ENCODE measurements around the gene FREM1. TPM values are rescaled to one million over a fixed set of nuclear protein-coding genes. Genes with fewer than 3 reads are reported as not detected.

FREM1 gene
- total and polyA plus RNA-seq, 2 experiments from 2014 or later = 0.78 to 3.1 TPM

DNA sequence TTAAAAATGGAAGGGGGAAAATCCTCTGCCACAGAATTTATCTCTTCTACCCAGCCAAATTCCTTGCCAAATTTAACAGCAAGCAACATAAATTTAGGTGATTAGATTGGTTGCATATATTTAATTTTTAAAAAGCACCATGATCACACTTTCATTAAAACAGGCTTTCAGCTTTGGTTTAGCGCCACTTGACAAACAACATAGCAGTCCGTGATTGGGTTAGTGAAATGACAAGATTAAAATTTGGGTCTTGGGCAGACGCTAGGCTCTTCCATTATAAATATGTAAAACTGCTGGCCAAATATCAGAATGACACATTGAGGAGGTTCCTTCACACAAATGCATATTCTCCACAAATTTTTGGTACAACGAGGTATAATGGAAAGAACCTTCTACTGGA lies 129.5 kb downstream of the FREM1 start:
- Histone ChIP-seq H3K9me2 (ENCODE audit: insufficient read depth) (peaks cover 11% of the 10 kb centered on the region; the same call in 1 of the 2 replicates), H3K4me3 (no peak overlapping the region), H4K20me1 (replicated peaks; ENCODE audit: insufficient read depth) (no peaks in the 10 kb centered on the region), H3K27me3 (ENCODE audit: insufficient read depth) (no peaks in the 10 kb centered on the region), H2AFZ (no peak overlapping the region), H3K79me2 (replicated peaks; ENCODE audit: insufficient read depth) (no peaks in the 10 kb centered on the region), H3K4me1 (ENCODE audit: insufficient read depth) (no peaks in the 10 kb centered on the region), H3K27ac (ENCODE audit: low read depth) (no peak overlapping the region), H3K4me2 (no peak overlapping the region), H3K36me3 (ENCODE audit: insufficient read depth) (no peaks in the 10 kb centered on the region), H3F3A (replicated peaks; ENCODE audit: low read depth) (no peaks in the 10 kb centered on the region)
- TF ChIP-seq EZH2 (IDR thresholded peaks at IDR 0.05; ENCODE audit: low read depth, unreplicated experiment) = no peak
- TF ChIP-seq ZNF331 (CRISPR knock-in tag; IDR thresholded peaks at IDR 0.05; ENCODE audit: low read depth) = no peak
- TF ChIP-seq JUNB (IDR thresholded peaks at IDR 0.05; ENCODE audit: unreplicated experiment) = no peak
- TF ChIP-seq, protein P1, sequence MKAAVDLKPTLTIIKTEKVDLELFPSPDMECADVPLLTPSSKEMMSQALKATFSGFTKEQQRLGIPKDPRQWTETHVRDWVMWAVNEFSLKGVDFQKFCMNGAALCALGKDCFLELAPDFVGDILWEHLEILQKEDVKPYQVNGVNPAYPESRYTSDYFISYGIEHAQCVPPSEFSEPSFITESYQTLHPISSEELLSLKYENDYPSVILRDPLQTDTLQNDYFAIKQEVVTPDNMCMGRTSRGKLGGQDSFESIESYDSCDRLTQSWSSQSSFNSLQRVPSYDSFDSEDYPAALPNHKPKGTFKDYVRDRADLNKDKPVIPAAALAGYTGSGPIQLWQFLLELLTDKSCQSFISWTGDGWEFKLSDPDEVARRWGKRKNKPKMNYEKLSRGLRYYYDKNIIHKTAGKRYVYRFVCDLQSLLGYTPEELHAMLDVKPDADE (IDR thresholded peaks at IDR 0.05) = no peak
- no peak for TF ChIP-seq POLR2AphosphoS5 (IDR thresholded peaks at IDR 0.05; ENCODE audit: low read depth)
- TF ChIP-seq ZNF114 (CRISPR knock-in tag; IDR thresholded peaks at IDR 0.05) = no peak
- TF ChIP-seq, protein P2, sequence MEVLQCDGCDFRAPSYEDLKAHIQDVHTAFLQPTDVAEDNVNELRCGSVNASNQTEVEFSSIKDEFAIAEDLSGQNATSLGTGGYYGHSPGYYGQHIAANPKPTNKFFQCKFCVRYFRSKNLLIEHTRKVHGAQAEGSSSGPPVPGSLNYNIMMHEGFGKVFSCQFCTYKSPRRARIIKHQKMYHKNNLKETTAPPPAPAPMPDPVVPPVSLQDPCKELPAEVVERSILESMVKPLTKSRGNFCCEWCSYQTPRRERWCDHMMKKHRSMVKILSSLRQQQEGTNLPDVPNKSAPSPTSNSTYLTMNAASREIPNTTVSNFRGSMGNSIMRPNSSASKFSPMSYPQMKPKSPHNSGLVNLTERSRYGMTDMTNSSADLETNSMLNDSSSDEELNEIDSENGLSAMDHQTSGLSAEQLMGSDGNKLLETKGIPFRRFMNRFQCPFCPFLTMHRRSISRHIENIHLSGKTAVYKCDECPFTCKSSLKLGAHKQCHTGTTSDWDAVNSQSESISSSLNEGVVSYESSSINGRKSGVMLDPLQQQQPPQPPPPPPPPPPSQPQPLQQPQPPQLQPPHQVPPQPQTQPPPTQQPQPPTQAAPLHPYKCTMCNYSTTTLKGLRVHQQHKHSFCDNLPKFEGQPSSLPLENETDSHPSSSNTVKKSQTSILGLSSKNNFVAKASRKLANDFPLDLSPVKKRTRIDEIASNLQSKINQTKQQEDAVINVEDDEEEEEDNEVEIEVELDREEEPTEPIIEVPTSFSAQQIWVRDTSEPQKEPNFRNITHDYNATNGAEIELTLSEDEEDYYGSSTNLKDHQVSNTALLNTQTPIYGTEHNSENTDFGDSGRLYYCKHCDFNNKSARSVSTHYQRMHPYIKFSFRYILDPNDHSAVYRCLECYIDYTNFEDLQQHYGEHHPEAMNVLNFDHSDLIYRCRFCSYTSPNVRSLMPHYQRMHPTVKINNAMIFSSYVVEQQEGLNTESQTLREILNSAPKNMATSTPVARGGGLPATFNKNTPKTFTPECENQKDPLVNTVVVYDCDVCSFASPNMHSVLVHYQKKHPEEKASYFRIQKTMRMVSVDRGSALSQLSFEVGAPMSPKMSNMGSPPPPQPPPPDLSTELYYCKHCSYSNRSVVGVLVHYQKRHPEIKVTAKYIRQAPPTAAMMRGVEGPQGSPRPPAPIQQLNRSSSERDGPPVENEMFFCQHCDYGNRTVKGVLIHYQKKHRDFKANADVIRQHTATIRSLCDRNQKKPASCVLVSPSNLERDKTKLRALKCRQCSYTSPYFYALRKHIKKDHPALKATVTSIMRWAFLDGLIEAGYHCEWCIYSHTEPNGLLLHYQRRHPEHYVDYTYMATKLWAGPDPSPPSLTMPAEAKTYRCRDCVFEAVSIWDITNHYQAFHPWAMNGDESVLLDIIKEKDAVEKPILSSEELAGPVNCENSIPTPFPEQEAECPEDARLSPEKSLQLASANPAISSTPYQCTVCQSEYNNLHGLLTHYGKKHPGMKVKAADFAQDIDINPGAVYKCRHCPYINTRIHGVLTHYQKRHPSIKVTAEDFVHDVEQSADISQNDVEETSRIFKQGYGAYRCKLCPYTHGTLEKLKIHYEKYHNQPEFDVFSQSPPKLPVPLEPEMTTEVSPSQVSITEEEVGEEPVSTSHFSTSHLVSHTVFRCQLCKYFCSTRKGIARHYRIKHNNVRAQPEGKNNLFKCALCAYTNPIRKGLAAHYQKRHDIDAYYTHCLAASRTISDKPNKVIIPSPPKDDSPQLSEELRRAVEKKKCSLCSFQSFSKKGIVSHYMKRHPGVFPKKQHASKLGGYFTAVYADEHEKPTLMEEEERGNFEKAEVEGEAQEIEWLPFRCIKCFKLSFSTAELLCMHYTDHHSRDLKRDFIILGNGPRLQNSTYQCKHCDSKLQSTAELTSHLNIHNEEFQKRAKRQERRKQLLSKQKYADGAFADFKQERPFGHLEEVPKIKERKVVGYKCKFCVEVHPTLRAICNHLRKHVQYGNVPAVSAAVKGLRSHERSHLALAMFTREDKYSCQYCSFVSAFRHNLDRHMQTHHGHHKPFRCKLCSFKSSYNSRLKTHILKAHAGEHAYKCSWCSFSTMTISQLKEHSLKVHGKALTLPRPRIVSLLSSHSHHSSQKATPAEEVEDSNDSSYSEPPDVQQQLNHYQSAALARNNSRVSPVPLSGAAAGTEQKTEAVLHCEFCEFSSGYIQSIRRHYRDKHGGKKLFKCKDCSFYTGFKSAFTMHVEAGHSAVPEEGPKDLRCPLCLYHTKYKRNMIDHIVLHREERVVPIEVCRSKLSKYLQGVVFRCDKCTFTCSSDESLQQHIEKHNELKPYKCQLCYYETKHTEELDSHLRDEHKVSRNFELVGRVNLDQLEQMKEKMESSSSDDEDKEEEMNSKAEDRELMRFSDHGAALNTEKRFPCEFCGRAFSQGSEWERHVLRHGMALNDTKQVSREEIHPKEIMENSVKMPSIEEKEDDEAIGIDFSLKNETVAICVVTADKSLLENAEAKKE (CRISPR knock-in tag; IDR thresholded peaks at IDR 0.05) = no peak
- TF ChIP-seq EZH2phosphoT487 (IDR thresholded peaks at IDR 0.05; ENCODE audit: unreplicated experiment) = no peak
- TF ChIP-seq NANOG (IDR thresholded peaks at IDR 0.05; ENCODE audit: borderline replicate concordance) = no peak
- no peaks in the 10 kb centered on the region for H3K9me3 Mint-ChIP-seq
- no peaks in the 10 kb centered on the region for H3K27me3 Mint-ChIP-seq (ENCODE audit: insufficient read depth, low read depth, poor library complexity)
- H3K27ac Mint-ChIP-seq = no peak overlapping the region
- no peak for ATAC-seq
- H3K4me3 Mint-ChIP-seq = no peak overlapping the region
- H3K4me1 Mint-ChIP-seq = peaks cover 9% of the 10 kb centered on the region
- no peaks in the 10 kb centered on the region for H3K36me3 Mint-ChIP-seq (ENCODE audit: low read depth)
- no peak for DNase-seq (ENCODE audit: low spot score)
